ENCODE results near the gene RNASEH1. TPM values are rescaled to one million over a fixed set of nuclear protein-coding genes. Genes with fewer than 3 reads are reported as not detected.

The RNASEH1 gene, protein sequence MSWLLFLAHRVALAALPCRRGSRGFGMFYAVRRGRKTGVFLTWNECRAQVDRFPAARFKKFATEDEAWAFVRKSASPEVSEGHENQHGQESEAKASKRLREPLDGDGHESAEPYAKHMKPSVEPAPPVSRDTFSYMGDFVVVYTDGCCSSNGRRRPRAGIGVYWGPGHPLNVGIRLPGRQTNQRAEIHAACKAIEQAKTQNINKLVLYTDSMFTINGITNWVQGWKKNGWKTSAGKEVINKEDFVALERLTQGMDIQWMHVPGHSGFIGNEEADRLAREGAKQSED
- polyA plus RNA-seq (ENCODE audit: insufficient read length in 3 of 3): 10 to 100 TPM; 18.5 to 19.8 (median 19.7) TPM
- long read RNA-seq, donor 1, transcript RNASEH1-201 (8 exons, 1,887 nt): major isoform, 9 of 2,468 reads
- long read RNA-seq, donor 1, partial matches to known transcripts: 1,142 of 2,468 reads
- long read RNA-seq, donor 1, other reads (novel, unspliced or antisense): 1,317 of 2,468 reads
- long read RNA-seq, donor 2, transcript RNASEH1-201 (8 exons, 1,887 nt): major isoform, 10 of 10 reads
- long read RNA-seq, donor 2, partial matches to known transcripts: 0 of 10 reads
- long read RNA-seq, donor 2, other reads (novel, unspliced or antisense): 0 of 10 reads
- long read RNA-seq, donor 3, transcript RNASEH1-201 (8 exons, 1,887 nt): major isoform, 16 of 3,463 reads
- long read RNA-seq, donor 3, partial matches to known transcripts: 3,381 of 3,463 reads
- long read RNA-seq, donor 3, other reads (novel, unspliced or antisense): 66 of 3,463 reads
- long read RNA-seq, donor 4, transcript RNASEH1-201 (8 exons, 1,887 nt): major isoform, 8 of 15 reads
- long read RNA-seq, donor 4, partial matches to known transcripts: 6 of 15 reads
- long read RNA-seq, donor 4, other reads (novel, unspliced or antisense): 0 of 15 reads
- long read RNA-seq, donor 5: 0 reads
- long read RNA-seq, donor 6, transcript RNASEH1-201 (8 exons, 1,887 nt): major isoform, 7 of 7 reads
- long read RNA-seq, donor 6, partial matches to known transcripts: 0 of 7 reads
- long read RNA-seq, donor 6, other reads (novel, unspliced or antisense): 0 of 7 reads
- long read RNA-seq, donor 7, transcript RNASEH1-201 (8 exons, 1,887 nt): major isoform, 10 of 11 reads
- long read RNA-seq, donor 7, partial matches to known transcripts: 0 of 11 reads
- long read RNA-seq, donor 7, other reads (novel, unspliced or antisense): 0 of 11 reads
- long read RNA-seq, donor 8, transcript RNASEH1-201 (8 exons, 1,887 nt): major isoform, 16 of 70 reads
- long read RNA-seq, donor 8, partial matches to known transcripts: 13 of 70 reads
- long read RNA-seq, donor 8, other reads (novel, unspliced or antisense): 41 of 70 reads
- long read RNA-seq, donor 9, transcript RNASEH1-201 (8 exons, 1,887 nt): major isoform, 10 of 10 reads
- long read RNA-seq, donor 9, partial matches to known transcripts: 0 of 10 reads
- long read RNA-seq, donor 9, other reads (novel, unspliced or antisense): 0 of 10 reads
- long read RNA-seq, donor 10, transcript RNASEH1-201 (8 exons, 1,887 nt): major isoform, 9 of 3,014 reads
- long read RNA-seq, donor 10, partial matches to known transcripts: 1,061 of 3,014 reads
- long read RNA-seq, donor 10, other reads (novel, unspliced or antisense): 1,944 of 3,014 reads
- long read RNA-seq, donor 11, transcript RNASEH1-201 (8 exons, 1,887 nt): major isoform, 7 of 1,975 reads
- long read RNA-seq, donor 11, partial matches to known transcripts: 581 of 1,975 reads
- long read RNA-seq, donor 11, other reads (novel, unspliced or antisense): 1,386 of 1,975 reads
- long read RNA-seq, donor 12, partial matches to known transcripts: 2,128 of 2,151 reads
- long read RNA-seq, donor 12, other reads (novel, unspliced or antisense): 21 of 2,151 reads
- long read RNA-seq, donor 13, transcript RNASEH1-201 (8 exons, 1,887 nt): major isoform, 14 of 5,199 reads
- long read RNA-seq, donor 13, partial matches to known transcripts: 2,683 of 5,199 reads
- long read RNA-seq, donor 13, other reads (novel, unspliced or antisense): 2,501 of 5,199 reads
- long read RNA-seq, donor 14, transcript RNASEH1-201 (8 exons, 1,887 nt): major isoform, 6 of 3,776 reads
- long read RNA-seq, donor 14, partial matches to known transcripts: 1,228 of 3,776 reads
- long read RNA-seq, donor 14, other reads (novel, unspliced or antisense): 2,542 of 3,776 reads
- long read RNA-seq, donor 15, partial matches to known transcripts: 0 of 4 reads
- long read RNA-seq, donor 15, other reads (novel, unspliced or antisense): 0 of 4 reads
- long read RNA-seq, donor 16, transcript RNASEH1-201 (8 exons, 1,887 nt): major isoform, 17 of 26 reads
- long read RNA-seq, donor 16, partial matches to known transcripts: 8 of 26 reads
- long read RNA-seq, donor 16, other reads (novel, unspliced or antisense): 0 of 26 reads

DNA sequence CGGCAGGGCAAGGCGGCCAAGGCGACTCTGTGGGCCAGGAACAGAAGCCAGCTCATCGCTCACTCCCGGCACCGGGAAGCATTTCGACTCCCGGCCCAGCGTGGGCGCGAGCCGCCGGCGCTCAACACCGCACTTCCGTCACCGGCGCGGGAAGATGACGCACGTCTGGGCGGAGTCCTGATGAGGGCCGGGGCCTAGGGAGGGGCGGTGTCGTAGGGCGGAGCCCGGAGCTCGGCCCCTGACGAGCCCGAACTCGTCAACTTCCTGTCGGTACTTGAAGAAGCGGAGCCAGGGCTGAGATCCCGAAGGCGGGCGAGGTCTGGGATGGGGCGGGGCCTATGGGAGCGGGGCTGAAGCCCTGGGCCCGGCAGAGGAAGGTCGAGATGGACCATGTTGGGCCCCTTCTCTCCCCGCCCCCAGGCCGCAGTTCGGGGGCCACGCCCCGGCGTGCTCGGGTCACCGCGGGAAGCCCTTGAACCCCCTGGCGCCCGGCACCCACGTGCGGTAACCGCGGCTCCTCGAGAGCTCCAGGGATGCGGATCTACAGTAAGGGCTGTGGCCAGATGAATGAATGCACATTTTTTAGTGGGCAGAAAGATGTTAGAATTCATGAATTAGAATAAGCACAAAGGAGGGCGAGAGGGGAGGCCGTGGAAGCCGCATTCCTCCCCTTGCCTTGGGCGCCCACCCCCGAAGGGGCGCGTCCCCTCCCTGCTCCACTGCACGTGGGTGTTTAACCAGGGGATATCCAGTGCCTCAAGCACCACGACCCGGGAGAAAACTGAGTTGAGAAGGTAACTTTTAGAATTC is at the start of gene RNASEH1:
Gene RNASEH1 (minus strand): TSS at position 129 of the 810 bp plus-strand sequence. CDS start 73 bp downstream, at position 56.
- DNase-seq (ENCODE audit: extremely low read depth in 1 of 11, low read depth in 9 of 11, low spot score in 4 of 11): peak; percentile 92 to 100 (median 97)

- DNase-seq (ENCODE audit: extremely low read depth in 1 of 11, low read depth in 9 of 11, low spot score in 4 of 11): no peak
Measured at GRCh38 chr2:3606370-3607201, 48.5 kb upstream of the RNASEH1 start.

GRCh38 chr2:3606028-3606369 is 47.9 kb upstream of the RNASEH1 start:
- no peak for DNase-seq (ENCODE audit: extremely low read depth in 1 of 11, low read depth in 9 of 11, low spot score in 4 of 11)

- DNase-seq (ENCODE audit: extremely low read depth in 1 of 11, low read depth in 9 of 11, low spot score in 4 of 11): peak in 2 of 11 donors; percentile 41 to 48
Measured at GRCh38 chr2:3604991-3605961, 47.1 kb upstream of the RNASEH1 start.

GRCh38 chr2:3604207-3604877 is 46.2 kb upstream of the RNASEH1 start:
- no peak for DNase-seq (ENCODE audit: extremely low read depth in 1 of 11, low read depth in 9 of 11, low spot score in 4 of 11)

GRCh38 chr2:3603536-3604206 is 45.5 kb upstream of the RNASEH1 start:
- no peak for DNase-seq (ENCODE audit: extremely low read depth in 1 of 11, low read depth in 9 of 11, low spot score in 4 of 11)

GRCh38 chr2:3602553-3603339 is 44.6 kb upstream of the RNASEH1 start:
- DNase-seq (ENCODE audit: extremely low read depth in 1 of 11, low read depth in 9 of 11, low spot score in 4 of 11): no peak

GRCh38 chr2:3601561-3602271 is 43.6 kb upstream of the RNASEH1 start:
- DNase-seq (ENCODE audit: extremely low read depth in 1 of 11, low read depth in 9 of 11, low spot score in 4 of 11): no peak

DNA sequence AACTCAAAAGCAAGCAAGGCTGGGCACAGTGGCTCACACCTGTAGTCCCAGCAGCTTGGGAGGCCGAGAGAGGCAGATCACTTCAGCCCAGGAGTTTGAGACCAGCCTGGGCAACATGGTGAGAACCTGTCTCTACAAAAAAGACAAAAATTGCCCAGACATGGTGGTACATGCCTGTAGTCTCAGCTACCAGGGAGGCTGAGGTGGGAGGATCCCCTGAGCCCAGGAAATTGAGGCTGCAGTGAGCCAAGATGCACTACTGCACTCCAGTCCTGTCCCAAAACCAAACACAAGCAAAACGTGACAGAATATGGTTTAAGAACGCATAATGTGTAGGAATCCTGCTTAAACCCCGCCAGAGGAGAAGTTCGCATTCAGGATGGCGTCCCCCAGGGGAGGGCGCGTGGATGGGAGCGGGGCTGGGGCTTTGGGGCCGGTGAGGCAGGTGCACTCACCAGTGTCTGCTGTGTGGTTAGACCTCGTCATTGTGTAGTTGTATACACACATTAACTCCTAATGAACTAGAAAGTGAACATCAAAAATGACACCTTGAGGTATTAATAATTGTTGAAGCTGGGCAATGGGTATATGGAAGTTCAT is 42.2 kb upstream of the RNASEH1 start:
- no peak for DNase-seq (ENCODE audit: extremely low read depth in 1 of 11, low read depth in 9 of 11, low spot score in 4 of 11)

DNA sequence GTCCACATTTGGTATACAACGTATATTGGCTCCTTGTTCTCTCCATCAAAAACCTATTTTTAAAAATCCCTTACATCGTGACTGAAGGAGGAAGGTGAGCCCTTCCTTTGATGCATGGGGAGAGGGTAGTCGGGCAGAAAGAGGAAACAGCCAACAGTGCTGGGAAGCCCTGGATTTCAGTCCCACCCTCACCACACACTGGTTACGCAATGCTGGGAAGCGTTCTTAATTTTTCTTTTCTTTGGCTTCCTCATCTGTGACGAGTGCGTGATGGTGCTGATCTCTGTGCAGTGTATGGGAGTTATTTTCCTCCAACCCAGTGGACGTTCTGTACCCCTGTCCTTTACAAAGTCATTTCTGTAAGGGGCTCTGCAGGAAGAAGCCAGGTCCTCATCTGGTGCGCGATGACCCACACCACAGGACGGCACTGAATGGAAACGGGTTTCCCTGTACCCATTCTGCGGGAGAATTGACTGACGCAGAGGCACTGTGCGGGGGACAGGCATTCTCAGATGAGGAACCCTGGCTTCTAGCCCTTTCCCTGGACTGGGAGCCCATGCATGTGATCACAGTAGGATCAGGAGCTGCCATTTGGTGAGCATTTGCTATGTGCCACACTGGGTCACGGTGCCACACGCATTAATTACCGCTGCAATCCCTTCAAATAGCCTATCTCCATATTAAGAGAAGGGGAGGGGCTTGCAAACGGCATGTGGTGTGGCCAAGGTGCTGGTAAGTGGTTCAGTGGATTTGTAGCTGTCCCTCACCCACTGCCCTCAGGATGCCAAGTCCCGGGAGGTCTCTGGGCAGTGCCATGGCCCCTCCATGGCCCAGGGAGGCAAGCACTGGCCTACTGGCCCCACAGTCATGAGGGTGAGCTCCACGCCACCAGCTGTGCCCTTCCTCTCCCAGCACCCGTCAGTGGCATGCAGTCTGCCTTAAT is 41.0 kb upstream of the RNASEH1 start:
- DNase-seq (ENCODE audit: extremely low read depth in 1 of 11, low read depth in 9 of 11, low spot score in 4 of 11): no peak
